ENCODE data around the gene SNPH.

DNA sequence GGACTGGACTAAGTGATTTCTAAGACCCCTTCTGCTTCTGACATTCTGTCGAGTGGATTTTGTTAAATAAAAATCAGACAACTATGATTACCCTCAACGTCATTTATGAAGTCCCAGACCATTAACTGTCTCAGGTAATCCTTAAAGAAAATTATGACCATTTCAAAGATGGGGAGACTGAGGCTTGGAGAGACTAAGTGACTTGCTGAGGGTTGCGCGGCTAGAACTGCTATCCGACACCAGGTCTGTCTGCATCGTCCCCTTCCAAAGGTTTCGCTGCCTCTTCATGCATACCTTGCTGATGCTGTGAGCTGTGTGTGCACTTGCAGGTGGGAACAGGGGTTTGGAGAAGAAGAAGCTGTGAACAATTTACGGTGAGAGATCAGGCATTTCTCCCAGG lies 3.1 kb downstream of the SNPH start:
- TF ChIP-seq, protein P1, sequence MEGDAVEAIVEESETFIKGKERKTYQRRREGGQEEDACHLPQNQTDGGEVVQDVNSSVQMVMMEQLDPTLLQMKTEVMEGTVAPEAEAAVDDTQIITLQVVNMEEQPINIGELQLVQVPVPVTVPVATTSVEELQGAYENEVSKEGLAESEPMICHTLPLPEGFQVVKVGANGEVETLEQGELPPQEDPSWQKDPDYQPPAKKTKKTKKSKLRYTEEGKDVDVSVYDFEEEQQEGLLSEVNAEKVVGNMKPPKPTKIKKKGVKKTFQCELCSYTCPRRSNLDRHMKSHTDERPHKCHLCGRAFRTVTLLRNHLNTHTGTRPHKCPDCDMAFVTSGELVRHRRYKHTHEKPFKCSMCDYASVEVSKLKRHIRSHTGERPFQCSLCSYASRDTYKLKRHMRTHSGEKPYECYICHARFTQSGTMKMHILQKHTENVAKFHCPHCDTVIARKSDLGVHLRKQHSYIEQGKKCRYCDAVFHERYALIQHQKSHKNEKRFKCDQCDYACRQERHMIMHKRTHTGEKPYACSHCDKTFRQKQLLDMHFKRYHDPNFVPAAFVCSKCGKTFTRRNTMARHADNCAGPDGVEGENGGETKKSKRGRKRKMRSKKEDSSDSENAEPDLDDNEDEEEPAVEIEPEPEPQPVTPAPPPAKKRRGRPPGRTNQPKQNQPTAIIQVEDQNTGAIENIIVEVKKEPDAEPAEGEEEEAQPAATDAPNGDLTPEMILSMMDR (IDR thresholded peaks at IDR 0.05), result no peak
- TF ChIP-seq EZH2 (IDR thresholded peaks at IDR 0.05) (no peak), EZH2phosphoT487 (IDR thresholded peaks at IDR 0.05) (no peak)

All from neural progenitor cell (in vitro differentiated cells).